Measurements from ENCODE around the gene ZNF101. TPM values are rescaled to one million over a fixed set of nuclear protein-coding genes. Genes with fewer than 3 reads are reported as not detected.
A peak's percentile ranks its signal among the peaks of the same experiment; 100 is the strongest.

Gene ZNF101
- total and polyA plus RNA-seq, 2 donors (not counting 1 experiment from before 2014, with no cell fraction given) = 4.4 to 5.4 TPM

GRCh38 chr19:19661675-19662251, 6.9 kb upstream of the ZNF101 start:
- Histone ChIP-seq H3K4me2 (ENCODE audit: extremely low read depth, insufficient read depth, low read length) (peak overlapping the region; percentile 59), H3K27me3 (ENCODE audit: control insufficient read depth, insufficient read depth, low read length) (no peaks in the 10 kb centered on the region), H2AFZ (ENCODE audit: low read length) (no peak overlapping the region), H3K4me3 (replicated peaks in 1 of 4; ENCODE audit: control extremely low read depth in 1 of 4, insufficient read depth in 1 of 4, low read depth in 3 of 4, low read length in 4 of 4) (peak overlapping the region in 2 of 4 experiments; percentile 70 to 95), H3K27ac (ENCODE audit: insufficient read depth, low read length) (no peak overlapping the region), H3K9ac (ENCODE audit: insufficient read depth, low read length) (no peak overlapping the region), H3K36me3 (ENCODE audit: control insufficient read depth, insufficient read depth, low read length) (peaks cover 12% of the 10 kb centered on the region), H4K20me1 (ENCODE audit: control insufficient read depth, extremely low read depth, insufficient read depth, low read length) (no peaks in the 10 kb centered on the region), H3K79me2 (ENCODE audit: control insufficient read depth, insufficient read depth, low read length) (peaks cover 33% of the 10 kb centered on the region), H3K4me1 (ENCODE audit: control insufficient read depth, extremely low read depth, insufficient read depth, low read length) (peaks cover 4% of the 10 kb centered on the region), H3K9me3 (ENCODE audit: control insufficient read depth, insufficient read depth, low read depth, low read length) (no peaks in the 10 kb centered on the region)
- no peak for TF ChIP-seq CTCF (conservative IDR thresholded peaks at IDR 0.05 in 1 of 2, IDR thresholded peaks at IDR 0.05 in 1 of 2; ENCODE audit: low read depth in 1 of 2, low read length in 2 of 2)
- TF ChIP-seq EZH2 (IDR thresholded peaks at IDR 0.05; ENCODE audit: low read length, missing control alignments) = no peak
- no peak for DNase-seq (ENCODE audit: low read depth in 2 of 2)

GRCh38 chr19:19662344-19662743, 6.3 kb upstream of the ZNF101 start:
- Histone ChIP-seq H3K27ac (ENCODE audit: insufficient read depth, low read length) (peak overlapping the region; percentile 98), H4K20me1 (ENCODE audit: control insufficient read depth, extremely low read depth, insufficient read depth, low read length) (no peaks in the 10 kb centered on the region), H3K9me3 (ENCODE audit: control insufficient read depth, insufficient read depth, low read depth, low read length) (no peaks in the 10 kb centered on the region), H3K9ac (ENCODE audit: insufficient read depth, low read length) (no peak overlapping the region), H3K27me3 (ENCODE audit: control insufficient read depth, insufficient read depth, low read length) (no peaks in the 10 kb centered on the region), H3K4me2 (ENCODE audit: extremely low read depth, insufficient read depth, low read length) (peak overlapping the region; percentile 77), H3K4me3 (replicated peaks in 1 of 4; ENCODE audit: control extremely low read depth in 1 of 4, insufficient read depth in 1 of 4, low read depth in 3 of 4, low read length in 4 of 4) (peak overlapping the region; percentile 70 to 98 (median 96)), H3K36me3 (ENCODE audit: control insufficient read depth, insufficient read depth, low read length) (peaks cover 9% of the 10 kb centered on the region), H2AFZ (ENCODE audit: low read length) (no peak overlapping the region), H3K79me2 (ENCODE audit: control insufficient read depth, insufficient read depth, low read length) (peaks cover 33% of the 10 kb centered on the region), H3K4me1 (ENCODE audit: control insufficient read depth, extremely low read depth, insufficient read depth, low read length) (peaks cover 4% of the 10 kb centered on the region)
- TF ChIP-seq EZH2 (IDR thresholded peaks at IDR 0.05; ENCODE audit: low read length, missing control alignments) = no peak
- TF ChIP-seq CTCF (conservative IDR thresholded peaks at IDR 0.05 in 1 of 2, IDR thresholded peaks at IDR 0.05 in 1 of 2; ENCODE audit: low read depth in 1 of 2, low read length in 2 of 2) = no peak
- DNase-seq (ENCODE audit: low read depth in 2 of 2) = no peak

- Histone ChIP-seq H3K9me3 (ENCODE audit: control insufficient read depth, insufficient read depth, low read depth, low read length) (no peaks in the 10 kb centered on the region), H3K4me3 (replicated peaks in 1 of 4; ENCODE audit: control extremely low read depth in 1 of 4, insufficient read depth in 1 of 4, low read depth in 3 of 4, low read length in 4 of 4) (peak overlapping the region; percentile 70 to 98 (median 96)), H3K4me1 (ENCODE audit: control insufficient read depth, extremely low read depth, insufficient read depth, low read length) (peaks cover 4% of the 10 kb centered on the region), H3K4me2 (ENCODE audit: extremely low read depth, insufficient read depth, low read length) (peak overlapping the region; percentile 77), H3K79me2 (ENCODE audit: control insufficient read depth, insufficient read depth, low read length) (peaks cover 33% of the 10 kb centered on the region), H3K36me3 (ENCODE audit: control insufficient read depth, insufficient read depth, low read length) (peaks cover 9% of the 10 kb centered on the region), H3K9ac (ENCODE audit: insufficient read depth, low read length) (peak overlapping the region; percentile 97), H4K20me1 (ENCODE audit: control insufficient read depth, extremely low read depth, insufficient read depth, low read length) (no peaks in the 10 kb centered on the region), H3K27ac (ENCODE audit: insufficient read depth, low read length) (peak overlapping the region; percentile 98), H3K27me3 (ENCODE audit: control insufficient read depth, insufficient read depth, low read length) (no peaks in the 10 kb centered on the region), H2AFZ (ENCODE audit: low read length) (peak overlapping the region; percentile 75)
- no peak for DNase-seq (ENCODE audit: low read depth in 2 of 2)
- TF ChIP-seq EZH2 (IDR thresholded peaks at IDR 0.05; ENCODE audit: low read length, missing control alignments) (no peak), CTCF (conservative IDR thresholded peaks at IDR 0.05 in 1 of 2, IDR thresholded peaks at IDR 0.05 in 1 of 2; ENCODE audit: low read depth in 1 of 2, low read length in 2 of 2) (no peak)
Observed at GRCh38 chr19:19662871-19663255, 5.8 kb upstream of the ZNF101 start.

All from fibroblast of lung (primary cell).